ENCODE measurements around the gene SOCS6. TPM values are rescaled to one million over a fixed set of nuclear protein-coding genes. Genes with fewer than 3 reads are reported as not detected.

The SOCS6 gene
- total RNA-seq, 1 donor from 2014 or later: 23.7 TPM

DNA sequence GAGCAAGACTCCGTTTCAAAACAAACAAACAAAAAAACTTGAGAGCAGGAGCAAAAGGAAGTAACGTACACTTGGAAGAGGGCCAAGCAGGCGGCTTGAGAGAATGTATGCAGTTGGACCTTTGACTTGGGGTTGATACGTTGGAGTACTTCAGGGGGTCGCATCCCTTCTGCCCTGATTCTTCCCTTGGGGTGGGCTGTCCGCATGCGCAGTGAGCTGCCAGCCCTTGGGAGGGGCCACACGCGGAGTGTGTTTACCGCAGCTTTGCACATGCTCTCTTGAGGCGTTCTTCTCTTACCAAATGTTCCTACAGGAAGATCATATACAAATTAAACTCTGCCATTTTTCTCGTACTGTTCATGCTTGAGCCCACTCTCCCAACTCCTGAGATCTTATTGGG, 38.1 kb upstream of the SOCS6 start:
- Mint-ChIP-seq H3K4me1 (ENCODE audit: unreplicated experiment) (peaks cover 6% of the 10 kb centered on the region), H3K27me3 (ENCODE audit: unreplicated experiment) (peaks cover 4% of the 10 kb centered on the region), H3K36me3 (ENCODE audit: low read depth, unreplicated experiment) (no peaks in the 10 kb centered on the region), H3K9me3 (ENCODE audit: unreplicated experiment) (no peaks in the 10 kb centered on the region), H3K27ac (ENCODE audit: unreplicated experiment) (no peak overlapping the region), H3K4me3 (ENCODE audit: unreplicated experiment) (no peak overlapping the region)
- TF ChIP-seq, protein P1, sequence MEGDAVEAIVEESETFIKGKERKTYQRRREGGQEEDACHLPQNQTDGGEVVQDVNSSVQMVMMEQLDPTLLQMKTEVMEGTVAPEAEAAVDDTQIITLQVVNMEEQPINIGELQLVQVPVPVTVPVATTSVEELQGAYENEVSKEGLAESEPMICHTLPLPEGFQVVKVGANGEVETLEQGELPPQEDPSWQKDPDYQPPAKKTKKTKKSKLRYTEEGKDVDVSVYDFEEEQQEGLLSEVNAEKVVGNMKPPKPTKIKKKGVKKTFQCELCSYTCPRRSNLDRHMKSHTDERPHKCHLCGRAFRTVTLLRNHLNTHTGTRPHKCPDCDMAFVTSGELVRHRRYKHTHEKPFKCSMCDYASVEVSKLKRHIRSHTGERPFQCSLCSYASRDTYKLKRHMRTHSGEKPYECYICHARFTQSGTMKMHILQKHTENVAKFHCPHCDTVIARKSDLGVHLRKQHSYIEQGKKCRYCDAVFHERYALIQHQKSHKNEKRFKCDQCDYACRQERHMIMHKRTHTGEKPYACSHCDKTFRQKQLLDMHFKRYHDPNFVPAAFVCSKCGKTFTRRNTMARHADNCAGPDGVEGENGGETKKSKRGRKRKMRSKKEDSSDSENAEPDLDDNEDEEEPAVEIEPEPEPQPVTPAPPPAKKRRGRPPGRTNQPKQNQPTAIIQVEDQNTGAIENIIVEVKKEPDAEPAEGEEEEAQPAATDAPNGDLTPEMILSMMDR (IDR thresholded peaks at IDR 0.05; ENCODE audit: unreplicated experiment): no peak
- no peak for DNase-seq (ENCODE audit: low spot score)

GRCh38 chr18:70256184-70256583, 32.7 kb upstream of the SOCS6 start:
- H3K4me1 Mint-ChIP-seq (ENCODE audit: unreplicated experiment): no peaks in the 10 kb centered on the region
- TF ChIP-seq, protein P1 (IDR thresholded peaks at IDR 0.05; ENCODE audit: unreplicated experiment): no peak
- H3K27me3 Mint-ChIP-seq (ENCODE audit: unreplicated experiment): no peaks in the 10 kb centered on the region
- H3K27ac Mint-ChIP-seq (ENCODE audit: unreplicated experiment): no peak overlapping the region
- no peaks in the 10 kb centered on the region for H3K9me3 Mint-ChIP-seq (ENCODE audit: unreplicated experiment)
- DNase-seq (ENCODE audit: low spot score): no peak
- no peak overlapping the region for H3K4me3 Mint-ChIP-seq (ENCODE audit: unreplicated experiment)
- H3K36me3 Mint-ChIP-seq (ENCODE audit: low read depth, unreplicated experiment): no peaks in the 10 kb centered on the region

DNA sequence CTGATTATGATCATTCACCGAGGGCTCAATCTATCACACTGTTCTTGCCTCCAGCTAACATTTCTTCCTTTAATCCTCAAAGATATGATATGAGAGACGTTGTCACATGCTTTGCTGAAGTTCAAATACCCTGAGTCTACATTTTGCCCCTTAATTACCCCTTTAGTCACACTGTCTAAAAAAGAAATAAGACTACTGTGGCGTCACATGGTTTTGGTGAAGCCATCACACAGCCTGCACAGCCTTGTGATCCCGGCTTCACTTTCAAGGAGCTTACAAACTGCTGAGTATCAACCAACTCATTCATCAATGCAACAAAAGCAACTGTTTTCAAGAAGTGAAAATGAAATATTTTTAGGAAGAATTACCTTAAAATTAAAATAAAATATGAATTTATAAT, 31.9 kb upstream of the SOCS6 start:
- no peak overlapping the region for H3K4me3 Mint-ChIP-seq (ENCODE audit: unreplicated experiment)

DNA sequence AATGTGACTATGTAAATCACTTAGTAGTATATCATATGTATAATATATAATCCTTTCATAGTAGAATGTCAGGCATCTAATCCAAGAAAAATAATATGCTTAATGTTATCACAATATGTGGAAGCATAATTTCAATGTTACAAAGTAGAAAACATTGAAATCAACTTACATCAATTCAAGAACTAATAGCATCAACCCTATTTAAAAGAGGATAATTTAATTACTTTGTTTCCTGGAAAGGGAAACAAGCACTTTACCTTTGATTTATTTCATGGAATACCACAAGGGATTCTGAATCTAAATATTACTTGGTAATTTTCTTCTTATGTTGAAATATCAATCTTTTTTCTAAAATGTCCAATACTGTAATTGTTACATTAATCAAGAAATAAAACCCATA, 30.6 kb upstream of the SOCS6 start:
- TF ChIP-seq, protein P1 (IDR thresholded peaks at IDR 0.05; ENCODE audit: unreplicated experiment): no peak
- H3K9me3 Mint-ChIP-seq (ENCODE audit: unreplicated experiment): peaks cover 4% of the 10 kb centered on the region
- H3K27me3 Mint-ChIP-seq (ENCODE audit: unreplicated experiment): no peaks in the 10 kb centered on the region
- no peak overlapping the region for H3K27ac Mint-ChIP-seq (ENCODE audit: unreplicated experiment)
- DNase-seq (ENCODE audit: low spot score): no peak
- no peaks in the 10 kb centered on the region for H3K4me1 Mint-ChIP-seq (ENCODE audit: unreplicated experiment)
- no peaks in the 10 kb centered on the region for H3K36me3 Mint-ChIP-seq (ENCODE audit: low read depth, unreplicated experiment)
- no peak overlapping the region for H3K4me3 Mint-ChIP-seq (ENCODE audit: unreplicated experiment)

More for the DNA sequence above, 31.9 kb upstream of the SOCS6 start:
- no peak for DNase-seq (ENCODE audit: low spot score)
- Mint-ChIP-seq H3K27me3 (ENCODE audit: unreplicated experiment) (no peaks in the 10 kb centered on the region), H3K9me3 (ENCODE audit: unreplicated experiment) (no peaks in the 10 kb centered on the region), H3K36me3 (ENCODE audit: low read depth, unreplicated experiment) (no peaks in the 10 kb centered on the region), H3K4me1 (ENCODE audit: unreplicated experiment) (no peaks in the 10 kb centered on the region), H3K27ac (ENCODE audit: unreplicated experiment) (no peak overlapping the region)
- TF ChIP-seq, protein P1 (IDR thresholded peaks at IDR 0.05; ENCODE audit: unreplicated experiment): no peak

DNA sequence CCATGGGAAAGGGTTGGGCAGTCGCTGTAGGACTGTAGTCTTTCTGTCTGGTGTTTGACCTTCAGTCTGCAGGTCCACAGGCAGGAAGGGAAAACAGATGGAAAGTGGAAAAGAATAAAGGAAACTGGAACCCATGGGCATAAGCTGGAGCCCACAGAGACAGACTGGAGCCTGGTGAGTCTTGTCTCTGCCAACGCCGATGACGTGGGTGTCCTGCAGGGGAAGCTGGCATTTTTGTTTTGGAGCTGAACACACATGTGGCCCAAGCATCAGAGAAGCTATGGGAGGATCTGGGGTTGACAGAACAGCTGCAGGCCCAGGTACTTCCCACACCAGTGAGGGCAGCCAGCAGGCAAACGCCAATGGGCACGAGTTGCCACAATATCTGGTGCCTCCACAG, 28.2 kb upstream of the SOCS6 start:
- TF ChIP-seq, protein P1 (IDR thresholded peaks at IDR 0.05; ENCODE audit: unreplicated experiment): no peak
- Mint-ChIP-seq H3K4me1 (ENCODE audit: unreplicated experiment) (no peaks in the 10 kb centered on the region), H3K27me3 (ENCODE audit: unreplicated experiment) (no peaks in the 10 kb centered on the region), H3K4me3 (ENCODE audit: unreplicated experiment) (no peak overlapping the region), H3K36me3 (ENCODE audit: low read depth, unreplicated experiment) (no peaks in the 10 kb centered on the region), H3K9me3 (ENCODE audit: unreplicated experiment) (peaks cover 4% of the 10 kb centered on the region), H3K27ac (ENCODE audit: unreplicated experiment) (no peak overlapping the region)
- no peak for DNase-seq (ENCODE audit: low spot score)

Measured in endothelial cell (in vitro differentiated cells).